Osteocyte (in vitro differentiated cells): ENCODE measurements around the gene SSR3. TPM values are rescaled to one million over a fixed set of nuclear protein-coding genes. Genes with fewer than 3 reads are reported as not detected.

Experiments used
- DNase-seq: peaks from one replicate; pipeline ENCODE4 v3.0.0; 2021; ENCODE audit warnings: mixed read lengths; ENCODE audit not compliant: unreplicated experiment; ENCODE audit errors: extremely low spot score
- H3K27ac Mint-ChIP-seq: one replicate; pipeline ENCODE4 v1.8.0; 2021; ENCODE audit warnings: mild to moderate bottlenecking, mixed read lengths; ENCODE audit not compliant: unreplicated experiment
- H3K27me3 Mint-ChIP-seq: one replicate; pipeline ENCODE4 v1.8.0; 2021; ENCODE audit warnings: mixed read lengths; ENCODE audit not compliant: unreplicated experiment
- H3K36me3 Mint-ChIP-seq: one replicate; pipeline ENCODE4 v1.8.0; 2021; ENCODE audit warnings: mixed read lengths; ENCODE audit not compliant: unreplicated experiment
- H3K4me1 Mint-ChIP-seq: one replicate; pipeline ENCODE4 v1.8.0; 2021; ENCODE audit warnings: mixed read lengths; ENCODE audit not compliant: unreplicated experiment
- H3K4me3 Mint-ChIP-seq: one replicate; pipeline ENCODE4 v1.8.0; 2021; ENCODE audit warnings: mild to moderate bottlenecking, moderate library complexity, mixed read lengths; ENCODE audit not compliant: unreplicated experiment
- H3K9me3 Mint-ChIP-seq: one replicate; pipeline ENCODE4 v1.8.0; 2021; ENCODE audit warnings: mixed read lengths; ENCODE audit not compliant: unreplicated experiment
- CTCF ChIP-seq: fragments of 200-600 bp; sonication (generic); IDR thresholded peaks from 2 replicates; pipeline ENCODE4 v1.5.0; 2021; ENCODE audit warnings: antibody characterized with exemption, mild to moderate bottlenecking, moderate library complexity
- total RNA-seq: library from RNA; stranded (reverse); gene quantifications from 2 replicates; pipeline ENCODE4 v1.2.1, GENCODE V29; 2021

SSR3 gene
- total RNA-seq, 1 donor from 2014 or later, result 208 TPM

GRCh38 chr3:156511987-156512677 is 42.8 kb downstream of the SSR3 start:
- Mint-ChIP-seq H3K4me1 (peaks cover 17% of the 10 kb centered on the region), H3K27me3 (peaks cover 5% of the 10 kb centered on the region), H3K36me3 (no peaks in the 10 kb centered on the region), H3K4me3 (no peak overlapping the region), H3K9me3 (no peaks in the 10 kb centered on the region), H3K27ac (no peak overlapping the region)
- TF ChIP-seq CTCF, result no peak
- DNase-seq, result no peak

- TF ChIP-seq CTCF, result peak; percentile 68
- Mint-ChIP-seq H3K9me3 (no peaks in the 10 kb centered on the region), H3K36me3 (peaks cover 2% of the 10 kb centered on the region), H3K4me3 (no peak overlapping the region), H3K27me3 (peaks cover 5% of the 10 kb centered on the region), H3K27ac (no peak overlapping the region), H3K4me1 (peaks cover 7% of the 10 kb centered on the region)
- DNase-seq, result no peak
These were observed 45.4 kb downstream of the SSR3 start for GRCh38 chr3:156509189-156510174.

- Mint-ChIP-seq H3K9me3 (no peaks in the 10 kb centered on the region), H3K4me3 (no peak overlapping the region)
These were observed 47.6 kb downstream of the SSR3 start for GRCh38 chr3:156507285-156507684.

GRCh38 chr3:156498307-156498706 is 56.6 kb downstream of the SSR3 start:
- Mint-ChIP-seq H3K27me3 (no peaks in the 10 kb centered on the region), H3K9me3 (peaks cover 3% of the 10 kb centered on the region), H3K4me1 (peaks cover 46% of the 10 kb centered on the region), H3K36me3 (no peaks in the 10 kb centered on the region), H3K27ac (peak overlapping the region; percentile 84), H3K4me3 (no peak overlapping the region)
- TF ChIP-seq CTCF, result no peak
- DNase-seq, result no peak

More at GRCh38 chr3:156507285-156507684, 47.6 kb downstream of the SSR3 start:
- H3K27ac Mint-ChIP-seq, result no peak overlapping the region
- H3K36me3 Mint-ChIP-seq, result peaks cover 2% of the 10 kb centered on the region
- H3K27me3 Mint-ChIP-seq, result peaks cover 5% of the 10 kb centered on the region
- TF ChIP-seq CTCF, result no peak
- peaks cover 5% of the 10 kb centered on the region for H3K4me1 Mint-ChIP-seq
- no peak for DNase-seq

GRCh38 chr3:156497326-156497725 is 57.6 kb downstream of the SSR3 start:
- Mint-ChIP-seq H3K4me1 (peaks cover 50% of the 10 kb centered on the region), H3K27me3 (no peaks in the 10 kb centered on the region), H3K36me3 (no peaks in the 10 kb centered on the region), H3K27ac (peak overlapping the region; percentile 84), H3K4me3 (no peak overlapping the region), H3K9me3 (peaks cover 3% of the 10 kb centered on the region)
- TF ChIP-seq CTCF, result no peak
- DNase-seq, result no peak
